ENCODE data around the gene PPM1D.
"Not testable (repeated sequence)": the region's sequence is repeated elsewhere in the genome, so short reads cannot be mapped to it uniquely, and the experiment has no call there.

Gene PPM1D

GRCh38 chr17:60656499-60656898 is 56.5 kb downstream of the PPM1D start:
- no peak for TF ChIP-seq CTCF (IDR thresholded peaks at IDR 0.05; ENCODE audit: low read depth, low read length)
- no peak for DNase-seq (ENCODE audit: low read depth, low spot score)
- no peak overlapping the region for H3K4me3 ChIP-seq (ENCODE audit: low read depth, low read length)
- in situ Hi-C loops (cut with HindIII; ENCODE audit: low sequenced_read_pairs) = no loop called here

GRCh38 chr17:60659156-60659555 is 59.2 kb downstream of the PPM1D start:
- DNase-seq (ENCODE audit: low read depth, low spot score) = no peak
- in situ Hi-C loops (cut with HindIII; ENCODE audit: low sequenced_read_pairs) = no loop called here
- TF ChIP-seq CTCF (IDR thresholded peaks at IDR 0.05; ENCODE audit: low read depth, low read length) = no peak
- H3K4me3 ChIP-seq (ENCODE audit: low read depth, low read length) = no peak overlapping the region

GRCh38 chr17:60661489-60661888 is 61.5 kb downstream of the PPM1D start:
- in situ Hi-C loops (cut with HindIII; ENCODE audit: low sequenced_read_pairs) = no loop called here
- no peak for TF ChIP-seq CTCF (IDR thresholded peaks at IDR 0.05; ENCODE audit: low read depth, low read length)
- no peak for DNase-seq (ENCODE audit: low read depth, low spot score)
- H3K4me3 ChIP-seq (ENCODE audit: low read depth, low read length) = no peak overlapping the region

- TF ChIP-seq CTCF (IDR thresholded peaks at IDR 0.05; ENCODE audit: low read depth, low read length) = no peak
- DNase-seq (ENCODE audit: low read depth, low spot score) = no peak
- no peak overlapping the region for H3K4me3 ChIP-seq (ENCODE audit: low read depth, low read length)
- in situ Hi-C loops (cut with HindIII; ENCODE audit: low sequenced_read_pairs) = no loop called here
Observed at GRCh38 chr17:60664022-60664421, 64.0 kb downstream of the PPM1D start.

GRCh38 chr17:60665602-60666001 is 65.6 kb downstream of the PPM1D start:
- TF ChIP-seq CTCF (IDR thresholded peaks at IDR 0.05; ENCODE audit: low read depth, low read length) = no peak
- in situ Hi-C loops (cut with HindIII; ENCODE audit: low sequenced_read_pairs) = no loop called here
- no peak overlapping the region for H3K4me3 ChIP-seq (ENCODE audit: low read depth, low read length)
- no peak for DNase-seq (ENCODE audit: low read depth, low spot score)

GRCh38 chr17:60668741-60669140 is 68.7 kb downstream of the PPM1D start:
- in situ Hi-C loops (cut with HindIII; ENCODE audit: low sequenced_read_pairs); DNase-seq (ENCODE audit: low read depth, low spot score); H3K4me3 ChIP-seq (ENCODE audit: low read depth, low read length): not testable (repeated sequence)

- in situ Hi-C loops (cut with HindIII; ENCODE audit: low sequenced_read_pairs) = no loop called here
- no peak overlapping the region for H3K4me3 ChIP-seq (ENCODE audit: low read depth, low read length)
- TF ChIP-seq CTCF (IDR thresholded peaks at IDR 0.05; ENCODE audit: low read depth, low read length) = no peak
- no peak for DNase-seq (ENCODE audit: low read depth, low spot score)
Observed at GRCh38 chr17:60671482-60671881, 71.5 kb downstream of the PPM1D start.

GRCh38 chr17:60674637-60675036 is 74.6 kb downstream of the PPM1D start:
- DNase-seq (ENCODE audit: low read depth, low spot score); H3K4me3 ChIP-seq (ENCODE audit: low read depth, low read length); in situ Hi-C loops (cut with HindIII; ENCODE audit: low sequenced_read_pairs): not testable (repeated sequence)

Measured in astrocyte of the spinal cord (primary cell).